GM18517 (cell line): ENCODE data around the gene CRP.
"Not testable (repeated sequence)": the region's sequence is repeated elsewhere in the genome, so short reads cannot be mapped to it uniquely, and the experiment has no call there.

Experiments used
- ATAC-seq: cut with Tn5 transposase; IDR thresholded peaks from one replicate; pipeline ENCODE4 v1.9.1; 2021; ENCODE audit warnings: mild to moderate bottlenecking, moderate library complexity; ENCODE audit not compliant: unreplicated experiment

Gene CRP

GRCh38 chr1:159714529-159714928, at the start of gene CRP:
Gene CRP, minus strand, starts transcription at chr1:159714589. Its CDS starts 104 bp downstream, at chr1:159714485.
- no peak for ATAC-seq

GRCh38 chr1:159763686-159764085, 49.3 kb upstream of the CRP start:
- ATAC-seq, result no peak

GRCh38 chr1:159756397-159756796, 42.0 kb upstream of the CRP start:
- no peak for ATAC-seq

GRCh38 chr1:159755451-159756007, 41.1 kb upstream of the CRP start:
- ATAC-seq, result no peak

GRCh38 chr1:159753386-159753785, 39.0 kb upstream of the CRP start:
- no peak for ATAC-seq

- ATAC-seq, result no peak
Observed at GRCh38 chr1:159752135-159752580, 37.8 kb upstream of the CRP start.

GRCh38 chr1:159751031-159751430, 36.6 kb upstream of the CRP start:
- no peak for ATAC-seq

- no peak for ATAC-seq
Observed at GRCh38 chr1:159750621-159751020, 36.2 kb upstream of the CRP start.

- no peak for ATAC-seq
Observed at GRCh38 chr1:159749630-159750029, 35.2 kb upstream of the CRP start.

- no peak for ATAC-seq
Observed at GRCh38 chr1:159748370-159748769, 34.0 kb upstream of the CRP start.

- no peak for ATAC-seq
Observed at GRCh38 chr1:159746666-159747065, 32.3 kb upstream of the CRP start.

- ATAC-seq, result no peak
Observed at GRCh38 chr1:159743651-159744410, 29.4 kb upstream of the CRP start.

- no peak for ATAC-seq
Observed at GRCh38 chr1:159737238-159737916, 23.0 kb upstream of the CRP start.

GRCh38 chr1:159723188-159723587, 8.8 kb upstream of the CRP start:
- not testable (repeated sequence) for ATAC-seq

GRCh38 chr1:159719990-159720389, 5.6 kb upstream of the CRP start:
- no peak for ATAC-seq

- no peak for ATAC-seq
Observed at GRCh38 chr1:159715855-159716254, 1.5 kb upstream of the CRP start.

- no peak for ATAC-seq
Observed at GRCh38 chr1:159712080-159712479, 2.3 kb downstream of the CRP start.

- ATAC-seq, result no peak
Observed at GRCh38 chr1:159707472-159708260, 6.7 kb downstream of the CRP start.

GRCh38 chr1:159705904-159706256, 8.5 kb downstream of the CRP start:
- no peak for ATAC-seq

- ATAC-seq, result no peak
Observed at GRCh38 chr1:159705251-159705903, 9.0 kb downstream of the CRP start.

GRCh38 chr1:159704481-159704880, 9.9 kb downstream of the CRP start:
- no peak for ATAC-seq
